GM19463 (cell line): ENCODE measurements around the gene PTPN21.

Source experiments
- ATAC-seq: cut with Tn5 transposase; IDR thresholded peaks from one replicate; pipeline ENCODE4 v1.9.1; 2021; ENCODE audit warnings: mild to moderate bottlenecking, moderate library complexity; ENCODE audit not compliant: unreplicated experiment

Gene PTPN21

GRCh38 chr14:88473791-88474190 is 81.0 kb downstream of the PTPN21 start:
- ATAC-seq, result no peak

GRCh38 chr14:88470542-88471440 is 84.0 kb downstream of the PTPN21 start:
- no peak for ATAC-seq

GRCh38 chr14:88468406-88468805 is 86.4 kb downstream of the PTPN21 start:
- no peak for ATAC-seq

GRCh38 chr14:88463318-88463717 is 91.5 kb downstream of the PTPN21 start:
- ATAC-seq, result no peak

- no peak for ATAC-seq
These were observed 99.9 kb downstream of the PTPN21 start for GRCh38 chr14:88454886-88455285.

- ATAC-seq, result no peak
These were observed 102.6 kb downstream of the PTPN21 start for GRCh38 chr14:88452231-88452630.

GRCh38 chr14:88439088-88439487 is 115.7 kb downstream of the PTPN21 start:
- ATAC-seq, result no peak

GRCh38 chr14:88437658-88438057 is 117.1 kb downstream of the PTPN21 start:
- no peak for ATAC-seq

GRCh38 chr14:88430976-88431375 is 123.8 kb downstream of the PTPN21 start:
- ATAC-seq, result no peak

GRCh38 chr14:88426271-88426670 is 128.5 kb downstream of the PTPN21 start:
- ATAC-seq, result no peak

GRCh38 chr14:88424573-88424972 is 130.2 kb downstream of the PTPN21 start:
- no peak for ATAC-seq

GRCh38 chr14:88422919-88423650 is 131.7 kb downstream of the PTPN21 start:
- no peak for ATAC-seq

GRCh38 chr14:88422047-88422446 is 132.8 kb downstream of the PTPN21 start:
- ATAC-seq, result no peak

GRCh38 chr14:88421286-88421685 is 133.5 kb downstream of the PTPN21 start:
- no peak for ATAC-seq

GRCh38 chr14:88420187-88420586 is 134.6 kb downstream of the PTPN21 start:
- no peak for ATAC-seq

- no peak for ATAC-seq
These were observed 137.2 kb downstream of the PTPN21 start for GRCh38 chr14:88417594-88417993.
